GM23338 (cell line): ENCODE measurements around the gene CCPG1. TPM values are rescaled to one million over a fixed set of nuclear protein-coding genes. Genes with fewer than 3 reads are reported as not detected.
A peak's percentile ranks its signal among the peaks of the same experiment; 100 is the strongest.

Experiments
- ATAC-seq: fragments of 200-7000 bp; cut with Tn5 transposase; 3 replicates; pipeline ENCODE4 v1.9.1; 2020
- DNase-seq: peaks from one replicate; pipeline ENCODE4 v3.0.0-alpha.2; 2015; ENCODE audit warnings: low spot score
- H2AFZ ChIP-seq: fragments of 200-600 bp; sonication (generic); 2 replicates; pipeline ENCODE4 v1.8.0; 2016; ENCODE audit warnings: antibody characterized with exemption, mild to moderate bottlenecking, moderate library complexity
- H3F3A ChIP-seq: fragments of 200-600 bp; sonication (generic); replicated peaks from 2 replicates; pipeline ENCODE4 v1.8.0; 2017; ENCODE audit warnings: antibody characterized with exemption, mixed run types, low read depth
- H3K27ac ChIP-seq: fragments of 200-600 bp; sonication (generic); 2 replicates; pipeline ENCODE4 v1.6.1; 2016; ENCODE audit warnings: low read depth
- H3K27me3 ChIP-seq: fragments of 200-600 bp; sonication (generic); 2 replicates; pipeline ENCODE4 v1.8.0; 2016; ENCODE audit warnings: mild to moderate bottlenecking, mixed run types, moderate library complexity; ENCODE audit not compliant: insufficient read depth
- H3K36me3 ChIP-seq: fragments of 200-600 bp; sonication (generic); 2 replicates; pipeline ENCODE4 v1.8.0; 2016; ENCODE audit warnings: mild to moderate bottlenecking; ENCODE audit not compliant: insufficient read depth
- H3K4me1 ChIP-seq: fragments of 200-600 bp; sonication (generic); 2 replicates; pipeline ENCODE4 v1.8.0; 2016; ENCODE audit warnings: mild to moderate bottlenecking, moderate library complexity; ENCODE audit not compliant: insufficient read depth
- H3K4me2 ChIP-seq: fragments of 200-600 bp; sonication (generic); 2 replicates; pipeline ENCODE4 v1.7.1; 2017; ENCODE audit warnings: mixed run types
- H3K4me3 ChIP-seq: fragments of 200-600 bp; sonication (generic); 2 replicates; pipeline ENCODE4 v1.6.1; 2016; ENCODE audit warnings: mixed run types
- H3K79me2 ChIP-seq: fragments of 200-600 bp; sonication (generic); replicated peaks from 2 replicates; pipeline ENCODE4 v1.8.0; 2017; ENCODE audit warnings: mild to moderate bottlenecking; ENCODE audit not compliant: insufficient read depth
- H3K9me2 ChIP-seq: fragments of 200-600 bp; sonication (generic); 2 replicates; pipeline ENCODE4 v1.8.0; 2017; ENCODE audit not compliant: insufficient read depth
- H4K20me1 ChIP-seq: fragments of 200-600 bp; sonication (generic); replicated peaks from 2 replicates; pipeline ENCODE4 v1.8.0; 2017; ENCODE audit warnings: mild to moderate bottlenecking; ENCODE audit not compliant: insufficient read depth
- H3K27ac Mint-ChIP-seq: 2 replicates; pipeline ENCODE4 v1.8.0; 2020; ENCODE audit warnings: inconsistent platforms, mild to moderate bottlenecking, moderate library complexity, mixed read lengths
- H3K27me3 Mint-ChIP-seq: 3 replicates; pipeline ENCODE4 v1.8.0; 2022; ENCODE audit warnings: low read depth, mild to moderate bottlenecking, moderate library complexity, mixed read lengths, inconsistent platforms; ENCODE audit not compliant: insufficient read depth, poor library complexity
- H3K36me3 Mint-ChIP-seq: 3 replicates; pipeline ENCODE4 v1.8.0; 2021; ENCODE audit warnings: low read depth, mild to moderate bottlenecking, inconsistent platforms, moderate library complexity, mixed read lengths
- H3K4me1 Mint-ChIP-seq: 3 replicates; pipeline ENCODE4 v1.8.0; 2020; ENCODE audit warnings: mild to moderate bottlenecking, inconsistent platforms, mixed read lengths
- H3K4me3 Mint-ChIP-seq: 3 replicates; pipeline ENCODE4 v1.8.0; 2021; ENCODE audit warnings: moderate library complexity, mild to moderate bottlenecking, inconsistent platforms, mixed read lengths
- H3K9me3 Mint-ChIP-seq: 3 replicates; pipeline ENCODE4 v1.8.0; 2020; ENCODE audit warnings: moderate library complexity, mild to moderate bottlenecking, inconsistent platforms, mixed read lengths
- CREB1 ChIP-seq: fragments of 250-450 bp; sonication (Bioruptor Pico); IDR thresholded peaks from 2 replicates; pipeline ENCODE4 v1.5.0; 2020; ENCODE audit warnings: low read depth, mild to moderate bottlenecking, moderate library complexity
- CTCF ChIP-seq, 2 experiments: fragments of 200-600 bp in 1 of 2; sonication (generic) in 1 of 2; conservative IDR thresholded peaks; 2 replicates each; pipeline versions ENCODE4 v1.5.1 to v1.6.1; 2016 to 2017; ENCODE audit warnings: antibody characterized with exemption in 2 of 2, low read depth in 2 of 2, mild to moderate bottlenecking in 2 of 2, moderate library complexity in 1 of 2
- ETS1 ChIP-seq: IDR thresholded peaks from 2 replicates; pipeline ENCODE4 v1.6.1; 2016; ENCODE audit warnings: antibody characterized with exemption
- EZH2 ChIP-seq: fragments of 200-600 bp; sonication (generic); IDR thresholded peaks from one replicate; pipeline ENCODE4 v1.8.0; 2017; ENCODE audit warnings: antibody characterized with exemption, mild to moderate bottlenecking, low read depth; ENCODE audit not compliant: unreplicated experiment
- EZH2phosphoT487 ChIP-seq: fragments of 200-600 bp; sonication (generic); IDR thresholded peaks from one replicate; pipeline ENCODE4 v1.8.1; 2018; ENCODE audit warnings: antibody characterized with exemption; ENCODE audit not compliant: unreplicated experiment
- JUNB ChIP-seq: IDR thresholded peaks from one replicate; pipeline ENCODE4 v1.6.1; 2016; ENCODE audit warnings: antibody characterized with exemption; ENCODE audit not compliant: unreplicated experiment
- NANOG ChIP-seq: IDR thresholded peaks from 2 replicates; pipeline ENCODE4 v1.6.1; 2016; ENCODE audit warnings: antibody characterized with exemption, borderline replicate concordance
- POLR2AphosphoS5 ChIP-seq: IDR thresholded peaks from 2 replicates; pipeline ENCODE4 v1.6.1; 2016; ENCODE audit warnings: antibody characterized with exemption, low read depth
- STAT1 ChIP-seq: IDR thresholded peaks from one replicate; pipeline ENCODE4 v1.6.1; 2016; ENCODE audit warnings: antibody characterized with exemption; ENCODE audit not compliant: unreplicated experiment
- ZNF114 ChIP-seq: fragments of 250-450 bp; sonication (Bioruptor Pico); IDR thresholded peaks from 2 replicates; pipeline ENCODE4 v1.5.0; 2020; ENCODE audit warnings: mild to moderate bottlenecking, moderate library complexity
- ZNF331 ChIP-seq: fragments of 250-450 bp; sonication (Bioruptor Pico); IDR thresholded peaks from 2 replicates; pipeline ENCODE4 v1.5.0; 2020; ENCODE audit warnings: low read depth, mild to moderate bottlenecking, moderate library complexity
- polyA plus RNA-seq: library from polyadenylated mRNA; unstranded; fragments of >200 nt; fragmentation: Nextera tagmentation; extraction: Ambion mirVana; gene quantifications from 2 replicates; pipeline ENCODE4 v1.2.1, GENCODE V29; 2016
- total RNA-seq: library from RNA; depleted of rRNA; stranded (reverse); fragments of >200 nt; shearing (Covaris generic); gene quantifications from 2 replicates; pipeline ENCODE4 v1.2.3, GENCODE V29; 2014
- TF ChIP-seq, protein P1 (sequence below): fragments of 250-450 bp; sonication (Bioruptor Pico); IDR thresholded peaks from 2 replicates; pipeline ENCODE4 v1.5.0; 2020; ENCODE audit warnings: mild to moderate bottlenecking, moderate library complexity

The CCPG1 gene
- total and polyA plus RNA-seq, 2 experiments from 2014 or later = 7.7 to 11.1 TPM

GRCh38 chr15:55327387-55327786 is 80.8 kb downstream of the CCPG1 start:
- Histone ChIP-seq H3F3A (no peaks in the 10 kb centered on the region), H3K79me2 (no peaks in the 10 kb centered on the region), H4K20me1 (no peaks in the 10 kb centered on the region), H3K27me3 (no peaks in the 10 kb centered on the region), H3K9me2 (no peaks in the 10 kb centered on the region), H3K27ac (no peak overlapping the region), H3K36me3 (no peaks in the 10 kb centered on the region), H2AFZ (no peak overlapping the region), H3K4me1 (peaks cover 6% of the 10 kb centered on the region; the same call in 1 of the 2 replicates), H3K4me3 (no peak overlapping the region), H3K4me2 (no peak overlapping the region)
- Mint-ChIP-seq H3K27ac (no peak overlapping the region), H3K4me3 (no peak overlapping the region), H3K9me3 (no peaks in the 10 kb centered on the region), H3K36me3 (no peaks in the 10 kb centered on the region), H3K4me1 (peaks cover 9% of the 10 kb centered on the region), H3K27me3 (no peaks in the 10 kb centered on the region)
- ATAC-seq (no peak), DNase-seq (no peak)
- TF ChIP-seq ZNF114 (CRISPR knock-in tag) = no peak
- no peak for TF ChIP-seq STAT1
- TF ChIP-seq POLR2AphosphoS5 = no peak
- TF ChIP-seq NANOG = no peak
- TF ChIP-seq ZNF331 (CRISPR knock-in tag) = no peak

DNA sequence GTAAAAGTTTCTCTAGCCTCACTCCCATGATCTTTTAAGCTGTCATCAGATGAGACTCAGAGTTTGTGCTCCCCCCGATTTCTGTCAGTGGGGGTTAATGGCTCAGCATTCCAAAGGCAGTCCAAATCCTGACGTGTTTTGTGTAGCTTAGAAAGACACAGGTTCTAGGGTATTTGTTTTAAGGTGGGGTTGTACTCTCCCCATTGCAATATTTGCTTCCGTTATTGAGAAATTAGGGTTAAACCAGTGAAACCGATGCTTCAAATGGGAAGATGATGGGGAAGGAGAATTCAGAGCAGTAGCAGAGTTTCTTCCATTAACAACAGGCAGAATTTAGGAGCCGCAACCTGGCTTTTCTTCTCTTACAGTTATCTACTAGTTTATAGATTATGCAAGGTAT is 85.7 kb downstream of the CCPG1 start:
- Histone ChIP-seq H3K4me3 (no peak overlapping the region), H3K27me3 (no peaks in the 10 kb centered on the region), H3K9me2 (no peaks in the 10 kb centered on the region), H2AFZ (no peak overlapping the region), H3K4me2 (0 out of 2 replicates have a peak overlapping the region, but pooled peaks have one; percentile 16), H3K4me1 (peaks cover 10% of the 10 kb centered on the region; the same call in 1 of the 2 replicates), H3K36me3 (no peaks in the 10 kb centered on the region), H4K20me1 (no peaks in the 10 kb centered on the region), H3F3A (no peaks in the 10 kb centered on the region), H3K79me2 (peaks cover 6% of the 10 kb centered on the region), H3K27ac (0 out of 2 replicates have a peak overlapping the region, but pooled peaks have one; percentile 35)
- Mint-ChIP-seq H3K27ac (no peak overlapping the region), H3K27me3 (peaks cover 3% of the 10 kb centered on the region), H3K9me3 (no peaks in the 10 kb centered on the region; the same call in 2 of the 3 replicates), H3K4me3 (no peak overlapping the region), H3K4me1 (peaks cover 16% of the 10 kb centered on the region), H3K36me3 (no peaks in the 10 kb centered on the region)
- ATAC-seq (no peak), DNase-seq (no peak)
- TF ChIP-seq STAT1 (no peak), ETS1 (no peak), CREB1 (CRISPR knock-in tag) (no peak), ZNF114 (CRISPR knock-in tag) (no peak), EZH2phosphoT487 (no peak), ZNF331 (CRISPR knock-in tag) (no peak), EZH2 (no peak), JUNB (no peak), CTCF (conservative IDR thresholded peaks at IDR 0.05; ENCODE audit: low read depth in 2 of 2) (no peak), NANOG (no peak), POLR2AphosphoS5 (no peak)
- TF ChIP-seq, protein P1, sequence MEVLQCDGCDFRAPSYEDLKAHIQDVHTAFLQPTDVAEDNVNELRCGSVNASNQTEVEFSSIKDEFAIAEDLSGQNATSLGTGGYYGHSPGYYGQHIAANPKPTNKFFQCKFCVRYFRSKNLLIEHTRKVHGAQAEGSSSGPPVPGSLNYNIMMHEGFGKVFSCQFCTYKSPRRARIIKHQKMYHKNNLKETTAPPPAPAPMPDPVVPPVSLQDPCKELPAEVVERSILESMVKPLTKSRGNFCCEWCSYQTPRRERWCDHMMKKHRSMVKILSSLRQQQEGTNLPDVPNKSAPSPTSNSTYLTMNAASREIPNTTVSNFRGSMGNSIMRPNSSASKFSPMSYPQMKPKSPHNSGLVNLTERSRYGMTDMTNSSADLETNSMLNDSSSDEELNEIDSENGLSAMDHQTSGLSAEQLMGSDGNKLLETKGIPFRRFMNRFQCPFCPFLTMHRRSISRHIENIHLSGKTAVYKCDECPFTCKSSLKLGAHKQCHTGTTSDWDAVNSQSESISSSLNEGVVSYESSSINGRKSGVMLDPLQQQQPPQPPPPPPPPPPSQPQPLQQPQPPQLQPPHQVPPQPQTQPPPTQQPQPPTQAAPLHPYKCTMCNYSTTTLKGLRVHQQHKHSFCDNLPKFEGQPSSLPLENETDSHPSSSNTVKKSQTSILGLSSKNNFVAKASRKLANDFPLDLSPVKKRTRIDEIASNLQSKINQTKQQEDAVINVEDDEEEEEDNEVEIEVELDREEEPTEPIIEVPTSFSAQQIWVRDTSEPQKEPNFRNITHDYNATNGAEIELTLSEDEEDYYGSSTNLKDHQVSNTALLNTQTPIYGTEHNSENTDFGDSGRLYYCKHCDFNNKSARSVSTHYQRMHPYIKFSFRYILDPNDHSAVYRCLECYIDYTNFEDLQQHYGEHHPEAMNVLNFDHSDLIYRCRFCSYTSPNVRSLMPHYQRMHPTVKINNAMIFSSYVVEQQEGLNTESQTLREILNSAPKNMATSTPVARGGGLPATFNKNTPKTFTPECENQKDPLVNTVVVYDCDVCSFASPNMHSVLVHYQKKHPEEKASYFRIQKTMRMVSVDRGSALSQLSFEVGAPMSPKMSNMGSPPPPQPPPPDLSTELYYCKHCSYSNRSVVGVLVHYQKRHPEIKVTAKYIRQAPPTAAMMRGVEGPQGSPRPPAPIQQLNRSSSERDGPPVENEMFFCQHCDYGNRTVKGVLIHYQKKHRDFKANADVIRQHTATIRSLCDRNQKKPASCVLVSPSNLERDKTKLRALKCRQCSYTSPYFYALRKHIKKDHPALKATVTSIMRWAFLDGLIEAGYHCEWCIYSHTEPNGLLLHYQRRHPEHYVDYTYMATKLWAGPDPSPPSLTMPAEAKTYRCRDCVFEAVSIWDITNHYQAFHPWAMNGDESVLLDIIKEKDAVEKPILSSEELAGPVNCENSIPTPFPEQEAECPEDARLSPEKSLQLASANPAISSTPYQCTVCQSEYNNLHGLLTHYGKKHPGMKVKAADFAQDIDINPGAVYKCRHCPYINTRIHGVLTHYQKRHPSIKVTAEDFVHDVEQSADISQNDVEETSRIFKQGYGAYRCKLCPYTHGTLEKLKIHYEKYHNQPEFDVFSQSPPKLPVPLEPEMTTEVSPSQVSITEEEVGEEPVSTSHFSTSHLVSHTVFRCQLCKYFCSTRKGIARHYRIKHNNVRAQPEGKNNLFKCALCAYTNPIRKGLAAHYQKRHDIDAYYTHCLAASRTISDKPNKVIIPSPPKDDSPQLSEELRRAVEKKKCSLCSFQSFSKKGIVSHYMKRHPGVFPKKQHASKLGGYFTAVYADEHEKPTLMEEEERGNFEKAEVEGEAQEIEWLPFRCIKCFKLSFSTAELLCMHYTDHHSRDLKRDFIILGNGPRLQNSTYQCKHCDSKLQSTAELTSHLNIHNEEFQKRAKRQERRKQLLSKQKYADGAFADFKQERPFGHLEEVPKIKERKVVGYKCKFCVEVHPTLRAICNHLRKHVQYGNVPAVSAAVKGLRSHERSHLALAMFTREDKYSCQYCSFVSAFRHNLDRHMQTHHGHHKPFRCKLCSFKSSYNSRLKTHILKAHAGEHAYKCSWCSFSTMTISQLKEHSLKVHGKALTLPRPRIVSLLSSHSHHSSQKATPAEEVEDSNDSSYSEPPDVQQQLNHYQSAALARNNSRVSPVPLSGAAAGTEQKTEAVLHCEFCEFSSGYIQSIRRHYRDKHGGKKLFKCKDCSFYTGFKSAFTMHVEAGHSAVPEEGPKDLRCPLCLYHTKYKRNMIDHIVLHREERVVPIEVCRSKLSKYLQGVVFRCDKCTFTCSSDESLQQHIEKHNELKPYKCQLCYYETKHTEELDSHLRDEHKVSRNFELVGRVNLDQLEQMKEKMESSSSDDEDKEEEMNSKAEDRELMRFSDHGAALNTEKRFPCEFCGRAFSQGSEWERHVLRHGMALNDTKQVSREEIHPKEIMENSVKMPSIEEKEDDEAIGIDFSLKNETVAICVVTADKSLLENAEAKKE (CRISPR knock-in tag) = no peak
